Endothelial cell of umbilical vein (primary cell): ENCODE results near the gene FAXDC2. TPM values are rescaled to one million over a fixed set of nuclear protein-coding genes. Genes with fewer than 3 reads are reported as not detected.

ENCODE experiments used
- BruUV-seq: library from RNA; stranded (reverse); fragments of 400-500 nt; replicated peaks from 2 replicates; lab custom pipeline; 2021; lab: Mats Ljungman, UMichigan
- CTCF ChIA-PET: fragments of 300-600, 350-600 bp; sonication (Branson Sonifier 250); formaldehyde crosslinking; loops from one replicate; lab custom pipeline; 2021; ENCODE audit warnings: antibody characterized with exemption, inconsistent platforms; lab: Charles Lee
- POLR2A ChIA-PET: fragments of 300-600, 350-600 bp; sonication (Branson Sonifier 250); formaldehyde crosslinking; loops from one replicate; lab custom pipeline; 2021; ENCODE audit warnings: antibody characterized with exemption, inconsistent platforms; lab: Charles Lee
- DNase-seq: peaks from one replicate; pipeline ENCODE4 v3.0.0-alpha.2; 2011; ENCODE audit warnings: low read depth, low spot score
- FAIRE-seq: peaks from 2 replicates; lab custom pipeline; 2011; peaks lifted over from hg19 to GRCh38; lab: Jason Lieb, UNC
- H2AFZ ChIP-seq: 2 replicates; pipeline ENCODE4 v1.6.0; 2012; ENCODE audit warnings: low read depth, low read length, control low read depth, inconsistent platforms
- H3K27ac ChIP-seq: 2 replicates; pipeline ENCODE4 v1.5.1; 2011; ENCODE audit warnings: low read depth, mild to moderate bottlenecking, control low read depth, low read length, moderate library complexity; ENCODE audit not compliant: insufficient read depth
- H3K27me3 ChIP-seq, 2 experiments: 2 replicates each; pipeline versions ENCODE4 v1.6.0 to v1.6.1; 2011; ENCODE audit warnings: low read length in 2 of 2, mixed read lengths in 1 of 2; ENCODE audit not compliant: control insufficient read depth in 2 of 2, insufficient read depth in 2 of 2
- H3K36me3 ChIP-seq, 2 experiments: 2 replicates in 1 of 2; 3 replicates in 1 of 2; pipeline ENCODE4 v1.5.1; 2011; ENCODE audit warnings: low read length in 2 of 2, mild to moderate bottlenecking in 1 of 2, moderate library complexity in 1 of 2; ENCODE audit not compliant: control insufficient read depth in 2 of 2, insufficient read depth in 2 of 2; ENCODE audit errors: extremely low read depth in 1 of 2
- H3K4me1 ChIP-seq: 3 replicates; pipeline ENCODE4 v1.5.1; 2011; ENCODE audit warnings: mild to moderate bottlenecking, low read length; ENCODE audit not compliant: control insufficient read depth, insufficient read depth; ENCODE audit errors: extremely low read depth
- H3K4me2 ChIP-seq: 2 replicates; pipeline ENCODE4 v1.6.1; 2011; ENCODE audit warnings: low read length, control low read depth, mixed read lengths; ENCODE audit not compliant: insufficient read depth
- H3K4me3 ChIP-seq, 3 experiments: fragments of 200-600 bp in 1 of 3; sonication (generic), shearing (Covaris generic) in 1 of 3; replicated peaks in 1 of 3; 2 replicates each; pipeline ENCODE4 v1.5.1; 2011 to 2016; ENCODE audit warnings: control low read depth in 3 of 3, low read length in 3 of 3, mild to moderate bottlenecking in 2 of 3, inconsistent platforms in 1 of 3, low read depth in 1 of 3, moderate library complexity in 1 of 3; ENCODE audit not compliant: insufficient read depth in 1 of 3
- H3K79me2 ChIP-seq: 2 replicates; pipeline ENCODE4 v1.6.0; 2012; ENCODE audit warnings: low read length, inconsistent platforms; ENCODE audit not compliant: control insufficient read depth, insufficient read depth
- H3K9ac ChIP-seq: replicated peaks from 2 replicates; pipeline ENCODE3; 2011; ENCODE audit warnings: low read length, control low read depth; ENCODE audit not compliant: insufficient read depth; ENCODE audit errors: extremely low read depth
- H3K9me1 ChIP-seq: replicated peaks from 3 replicates; pipeline ENCODE4 v1.6.0; 2011; ENCODE audit warnings: mild to moderate bottlenecking, low read length; ENCODE audit not compliant: control insufficient read depth, insufficient read depth; ENCODE audit errors: extremely low read depth
- H3K9me3 ChIP-seq: replicated peaks from 2 replicates; pipeline ENCODE4 v1.5.1; 2012; ENCODE audit warnings: low read length, inconsistent platforms; ENCODE audit not compliant: control insufficient read depth, insufficient read depth
- H4K20me1 ChIP-seq: replicated peaks from 2 replicates; pipeline ENCODE3; 2011; ENCODE audit warnings: mild to moderate bottlenecking, low read length; ENCODE audit not compliant: control insufficient read depth, insufficient read depth; ENCODE audit errors: extremely low read depth
- CTCF ChIP-seq, 2 donors: IDR thresholded peaks; 1 replicate in 1 of 2; 2 replicates in 1 of 2; pipeline ENCODE4 v1.5.1; 2011; ENCODE audit warnings: low read length in 2 of 2, mild to moderate bottlenecking in 2 of 2, moderate library complexity in 2 of 2, control low read depth in 1 of 2, inconsistent platforms in 1 of 2, low read depth in 1 of 2; ENCODE audit not compliant: insufficient read depth in 1 of 2; ENCODE audit errors: extremely low read depth in 1 of 2
- EZH2 ChIP-seq: IDR thresholded peaks from 2 replicates; pipeline ENCODE4 v1.6.1; 2012; ENCODE audit warnings: borderline replicate concordance, low read depth, mild to moderate bottlenecking, moderate library complexity, low read length, inconsistent platforms; ENCODE audit not compliant: severe bottlenecking
- FOS ChIP-seq: IDR thresholded peaks from 2 replicates; pipeline ENCODE4 v1.6.1; 2011; ENCODE audit warnings: mild to moderate bottlenecking, low read length, moderate library complexity, borderline replicate concordance; ENCODE audit not compliant: insufficient read depth
- GATA2 ChIP-seq: IDR thresholded peaks from 2 replicates; pipeline ENCODE4 v1.7.0; 2011; ENCODE audit warnings: low read depth, mild to moderate bottlenecking, moderate library complexity, mixed read lengths, low read length; ENCODE audit not compliant: insufficient read length, insufficient read depth
- JUN ChIP-seq: IDR thresholded peaks from 2 replicates; pipeline ENCODE4 v1.6.1; 2011; ENCODE audit warnings: borderline replicate concordance, low read depth; ENCODE audit not compliant: insufficient read length, insufficient read depth
- MAX ChIP-seq: IDR thresholded peaks from 2 replicates; pipeline ENCODE4 v1.6.1; 2011; ENCODE audit not compliant: insufficient read depth, insufficient read length
- MYC ChIP-seq: IDR thresholded peaks from one replicate; pipeline ENCODE4 v1.6.1; 2011; ENCODE audit warnings: mild to moderate bottlenecking, low read depth, low read length
- POLR2A ChIP-seq: IDR thresholded peaks from 2 replicates; pipeline ENCODE4 v1.6.1; 2012; ENCODE audit warnings: low read depth, mild to moderate bottlenecking, control low read depth, low read length
- POLR2AphosphoS5 ChIP-seq: IDR thresholded peaks from 2 replicates; pipeline ENCODE4 v1.6.1; 2012; ENCODE audit warnings: low read depth, mild to moderate bottlenecking, control low read depth, low read length, moderate library complexity; ENCODE audit not compliant: insufficient read depth
- dilution Hi-C: fragments of 300-500 bp; cut with MboI; formaldehyde crosslinking; loops from one replicate; pipeline ENCODE4 v1.15.0; 2019; ENCODE audit warnings: low sequenced_read_pairs; ENCODE audit not compliant: extremely low pct_ligation_motif_present
- intact Hi-C: fragments of 100-400 bp; cut with micrococcal nuclease; formaldehyde crosslinking; loops from one replicate; pipeline ENCODE4 v1.10.0; 2022
- polyA plus RNA-seq, 4 experiments: library from polyadenylated mRNA; depleted of rRNA in 3 of 4; stranded (reverse) in 3 of 4; unstranded in 1 of 4; fragments of >200 nt; gene quantifications; 2 replicates each; pipeline versions ENCODE4 v1.2.1 to v1.2.3, GENCODE V29; 2011 to 2012; ENCODE audit warnings: missing spikeins in 1 of 4
- total RNA-seq: library from RNA; stranded (reverse); gene quantifications from 2 replicates; pipeline ENCODE4 v1.2.3, GENCODE V29; 2021

The FAXDC2 gene
- total and polyA plus RNA-seq, 2 donors (not counting 3 experiments of a cell fraction or from before 2014, with no cell fraction given) = 8.3 to 12.0 TPM

GRCh38 chr5:154871734-154872133 is 21.3 kb upstream of the FAXDC2 start:
- H3K36me3 ChIP-seq = peaks cover 37 to 41% of the 10 kb centered on the region in 2 experiments
- H3K4me2 ChIP-seq = no peak overlapping the region
- no peak for FAIRE-seq
- no peak overlapping the region for H3K4me3 ChIP-seq
- H3K27ac ChIP-seq = no peak overlapping the region
- H3K27me3 ChIP-seq = no peaks in the 10 kb centered on the region
- H3K4me1 ChIP-seq = no peaks in the 10 kb centered on the region
- H3K9me3 ChIP-seq = no peaks in the 10 kb centered on the region
- intact Hi-C loops = no loop called here
- DNase-seq = no peak
- no peak overlapping the region for H2AFZ ChIP-seq
- H4K20me1 ChIP-seq = no peaks in the 10 kb centered on the region
- no peaks in the 10 kb centered on the region for H3K9me1 ChIP-seq
- dilution Hi-C loops = no loop called here
- POLR2A ChIA-PET = interaction anchor here (0.7 kb wide), 1 partner anchor 186 kb away, joined by 6 read pairs; no protein-coding TSS in a partner anchor
- peaks cover 2% of the 10 kb centered on the region for H3K79me2 ChIP-seq
- no TSS peak for BruUV-seq
- CTCF ChIA-PET = interaction anchor here (1.5 kb wide), 1 partner anchor 9 kb away, joined by 5 read pairs; no protein-coding TSS in a partner anchor
- TF ChIP-seq POLR2A (no peak), CTCF (IDR thresholded peaks at IDR 0.05; ENCODE audit: extremely low read depth in 1 of 2, insufficient read depth in 1 of 2, low read depth in 1 of 2, low read length in 2 of 2) (no peak), FOS (no peak), JUN (no peak), MAX (no peak), POLR2AphosphoS5 (no peak), GATA2 (no peak), EZH2 (no peak), MYC (no peak)
- no peak overlapping the region for H3K9ac ChIP-seq
